Measurements from ENCODE around the gene GNG12.

Gene GNG12

DNA sequence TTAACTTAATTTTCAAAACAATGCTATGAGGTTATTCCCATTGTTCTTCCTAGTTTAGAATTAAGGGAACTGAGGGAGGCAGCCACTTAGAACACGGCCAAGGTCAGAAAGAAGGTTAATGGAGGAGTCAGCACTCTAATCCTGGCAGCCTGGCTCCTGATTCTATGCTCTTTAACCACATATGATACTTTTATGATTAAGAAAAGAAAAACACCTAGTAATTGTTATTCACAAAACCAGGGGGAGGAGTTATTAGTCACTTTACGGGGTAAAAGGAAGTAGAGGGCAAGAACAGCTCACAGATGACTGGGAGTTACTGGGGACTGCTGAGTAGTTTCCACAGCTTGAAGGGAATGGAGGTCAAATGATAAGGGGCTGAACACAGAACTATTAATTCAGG is 109.6 kb downstream of the GNG12 start:
- Histone ChIP-seq H3F3A (ENCODE audit: low read depth) (no peaks in the 10 kb centered on the region), H3K9ac (ENCODE audit: low read depth, low read length, poor library complexity, severe bottlenecking) (no peak overlapping the region), H3K9me3 (ENCODE audit: insufficient read depth, low read depth, low read length) (no peaks in the 10 kb centered on the region), H3K79me2 (ENCODE audit: insufficient read depth, low read length) (no peaks in the 10 kb centered on the region), H3K4me2 (ENCODE audit: low read depth, low read length, poor library complexity, severe bottlenecking) (peak overlapping the region; percentile 1), H3K27me3 (ENCODE audit: insufficient read depth, low read length, poor library complexity, severe bottlenecking) (no peaks in the 10 kb centered on the region), H2AFZ (ENCODE audit: low read length) (0 out of 2 replicates have a peak overlapping the region, but pooled peaks have one; percentile 14), H3K9me2 (replicated peaks; ENCODE audit: low read depth, low read length) (no peaks in the 10 kb centered on the region), H3K4me1 (ENCODE audit: insufficient read depth, low read length, poor library complexity, severe bottlenecking) (peaks cover 9% of the 10 kb centered on the region), H4K20me1 (ENCODE audit: insufficient read depth, low read length, poor library complexity, severe bottlenecking) (no peaks in the 10 kb centered on the region), H3K4me3 (ENCODE audit: low read length, poor library complexity, severe bottlenecking) (no peak overlapping the region), H3K36me3 (ENCODE audit: insufficient read depth, low read length) (no peaks in the 10 kb centered on the region)
- TF ChIP-seq, protein P1, sequence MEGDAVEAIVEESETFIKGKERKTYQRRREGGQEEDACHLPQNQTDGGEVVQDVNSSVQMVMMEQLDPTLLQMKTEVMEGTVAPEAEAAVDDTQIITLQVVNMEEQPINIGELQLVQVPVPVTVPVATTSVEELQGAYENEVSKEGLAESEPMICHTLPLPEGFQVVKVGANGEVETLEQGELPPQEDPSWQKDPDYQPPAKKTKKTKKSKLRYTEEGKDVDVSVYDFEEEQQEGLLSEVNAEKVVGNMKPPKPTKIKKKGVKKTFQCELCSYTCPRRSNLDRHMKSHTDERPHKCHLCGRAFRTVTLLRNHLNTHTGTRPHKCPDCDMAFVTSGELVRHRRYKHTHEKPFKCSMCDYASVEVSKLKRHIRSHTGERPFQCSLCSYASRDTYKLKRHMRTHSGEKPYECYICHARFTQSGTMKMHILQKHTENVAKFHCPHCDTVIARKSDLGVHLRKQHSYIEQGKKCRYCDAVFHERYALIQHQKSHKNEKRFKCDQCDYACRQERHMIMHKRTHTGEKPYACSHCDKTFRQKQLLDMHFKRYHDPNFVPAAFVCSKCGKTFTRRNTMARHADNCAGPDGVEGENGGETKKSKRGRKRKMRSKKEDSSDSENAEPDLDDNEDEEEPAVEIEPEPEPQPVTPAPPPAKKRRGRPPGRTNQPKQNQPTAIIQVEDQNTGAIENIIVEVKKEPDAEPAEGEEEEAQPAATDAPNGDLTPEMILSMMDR (conservative IDR thresholded peaks at IDR 0.05; ENCODE audit: low read length), result no peak
- no peak for TF ChIP-seq EZH2phosphoT487 (IDR thresholded peaks at IDR 0.05; ENCODE audit: borderline replicate concordance)

DNA sequence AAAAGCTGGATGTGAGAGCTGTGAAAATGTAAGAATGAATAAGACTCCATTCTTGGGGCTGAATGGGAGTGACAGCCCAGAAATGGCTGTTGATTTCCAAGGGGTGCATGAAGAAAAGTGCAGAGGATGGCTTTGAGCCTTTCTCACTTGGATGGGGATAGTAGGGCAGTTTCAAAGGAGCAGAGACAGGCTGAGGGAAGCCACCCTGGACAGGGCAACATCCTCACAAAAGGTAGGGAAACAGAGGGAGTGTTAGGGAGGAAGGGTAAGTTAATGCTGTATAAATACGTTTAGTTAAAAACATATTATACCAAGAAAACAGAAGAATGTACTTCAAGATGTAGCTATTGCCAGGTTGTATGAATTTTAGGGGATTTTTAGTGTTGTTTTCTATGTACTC is 110.1 kb downstream of the GNG12 start:
- Histone ChIP-seq H3K79me2 (ENCODE audit: insufficient read depth, low read length) (no peaks in the 10 kb centered on the region), H3F3A (ENCODE audit: low read depth) (no peaks in the 10 kb centered on the region), H3K4me1 (ENCODE audit: insufficient read depth, low read length, poor library complexity, severe bottlenecking) (peaks cover 9% of the 10 kb centered on the region)

DNA sequence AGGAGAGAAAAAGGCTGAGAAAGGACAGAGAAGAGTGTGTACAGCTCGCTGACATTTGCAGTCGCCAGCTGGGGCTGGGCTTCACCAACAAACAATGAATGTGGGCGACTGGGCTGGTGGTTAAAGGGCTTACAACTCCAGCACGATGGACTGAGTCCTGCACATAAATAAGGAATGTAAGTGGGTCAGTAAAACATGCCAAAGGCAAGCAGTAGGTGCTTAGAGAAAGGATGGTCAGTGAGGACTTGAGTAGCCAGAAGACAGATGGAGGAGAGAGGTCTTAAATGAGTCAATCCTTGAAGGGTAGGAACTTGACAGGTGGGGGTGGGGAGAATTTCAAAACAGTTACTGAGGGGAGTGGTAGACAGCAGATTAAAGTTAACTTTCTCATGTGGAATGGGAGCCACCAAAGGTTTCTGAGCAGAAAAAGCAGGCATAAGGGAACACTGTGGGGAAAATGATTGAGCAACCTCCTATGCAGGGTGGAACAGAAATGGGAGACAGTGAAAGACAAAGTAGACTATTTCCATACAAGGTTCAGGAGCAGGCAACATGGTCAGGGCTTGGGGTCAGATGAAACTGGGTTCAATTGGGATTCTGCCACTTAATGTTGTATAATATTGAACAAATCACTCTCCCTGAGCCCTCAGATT is 110.8 kb downstream of the GNG12 start:
- H3K9ac ChIP-seq (ENCODE audit: low read depth, low read length, poor library complexity, severe bottlenecking), result no peak overlapping the region
- H3K36me3 ChIP-seq (ENCODE audit: insufficient read depth, low read length), result no peaks in the 10 kb centered on the region
- no peaks in the 10 kb centered on the region for H3K9me3 ChIP-seq (ENCODE audit: insufficient read depth, low read depth, low read length)
- peak overlapping the region; percentile 43; the same call in 1 of the 2 replicates for H2AFZ ChIP-seq (ENCODE audit: low read length)
- H3K4me3 ChIP-seq (ENCODE audit: low read length, poor library complexity, severe bottlenecking), result no peak overlapping the region
- no peaks in the 10 kb centered on the region for H3K79me2 ChIP-seq (ENCODE audit: insufficient read depth, low read length)
- TF ChIP-seq, protein P1 (conservative IDR thresholded peaks at IDR 0.05; ENCODE audit: low read length), result no peak
- TF ChIP-seq EZH2phosphoT487 (IDR thresholded peaks at IDR 0.05; ENCODE audit: borderline replicate concordance), result no peak
- no peaks in the 10 kb centered on the region for H4K20me1 ChIP-seq (ENCODE audit: insufficient read depth, low read length, poor library complexity, severe bottlenecking)
- no peaks in the 10 kb centered on the region for H3K9me2 ChIP-seq (replicated peaks; ENCODE audit: low read depth, low read length)
- H3K27me3 ChIP-seq (ENCODE audit: insufficient read depth, low read length, poor library complexity, severe bottlenecking), result no peaks in the 10 kb centered on the region
- H3K4me1 ChIP-seq (ENCODE audit: insufficient read depth, low read length, poor library complexity, severe bottlenecking), result peaks cover 9% of the 10 kb centered on the region
- H3K4me2 ChIP-seq (ENCODE audit: low read depth, low read length, poor library complexity, severe bottlenecking), result no peak overlapping the region
- no peaks in the 10 kb centered on the region for H3F3A ChIP-seq (ENCODE audit: low read depth)

More for the DNA sequence above, 110.1 kb downstream of the GNG12 start:
- TF ChIP-seq, protein P1 (conservative IDR thresholded peaks at IDR 0.05; ENCODE audit: low read length), result no peak
- TF ChIP-seq EZH2phosphoT487 (IDR thresholded peaks at IDR 0.05; ENCODE audit: borderline replicate concordance), result no peak
- H3K4me3 ChIP-seq (ENCODE audit: low read length, poor library complexity, severe bottlenecking), result no peak overlapping the region
- H3K9me2 ChIP-seq (replicated peaks; ENCODE audit: low read depth, low read length), result no peaks in the 10 kb centered on the region
- H3K9me3 ChIP-seq (ENCODE audit: insufficient read depth, low read depth, low read length), result no peaks in the 10 kb centered on the region
- no peaks in the 10 kb centered on the region for H4K20me1 ChIP-seq (ENCODE audit: insufficient read depth, low read length, poor library complexity, severe bottlenecking)
- no peaks in the 10 kb centered on the region for H3K36me3 ChIP-seq (ENCODE audit: insufficient read depth, low read length)
- H3K9ac ChIP-seq (ENCODE audit: low read depth, low read length, poor library complexity, severe bottlenecking), result no peak overlapping the region
- no peaks in the 10 kb centered on the region for H3K27me3 ChIP-seq (ENCODE audit: insufficient read depth, low read length, poor library complexity, severe bottlenecking)
- H3K4me2 ChIP-seq (ENCODE audit: low read depth, low read length, poor library complexity, severe bottlenecking), result no peak overlapping the region
- H2AFZ ChIP-seq (ENCODE audit: low read length), result no peak overlapping the region
